ENCODE results near the gene CLPTM1. TPM values are rescaled to one million over a fixed set of nuclear protein-coding genes. Genes with fewer than 3 reads are reported as not detected.

The CLPTM1 gene
- total and polyA plus RNA-seq, 9 of the 15 experiments (the other 6 are each of a cell fraction or from before 2014, with no cell fraction given), result 0.37 to 96.0 (median 27.5) TPM

- TF ChIP-seq CTCF (IDR thresholded peaks at IDR 0.05 in 2 of 3, conservative IDR thresholded peaks at IDR 0.05 in 1 of 3; ENCODE audit: insufficient read depth in 2 of 3, low read depth in 1 of 3, low read length in 3 of 3), result no peak
- no peak for TF ChIP-seq ZNF592 (IDR thresholded peaks at IDR 0.05)
- no peak for TF ChIP-seq ETV5 (CRISPR knock-in tag; IDR thresholded peaks at IDR 0.05; ENCODE audit: low read depth)
- TF ChIP-seq ZNF347 (CRISPR knock-in tag; IDR thresholded peaks at IDR 0.05; ENCODE audit: low read depth), result no peak
- no peak for TF ChIP-seq ZNF79 (CRISPR knock-in tag; IDR thresholded peaks at IDR 0.05; ENCODE audit: low read depth)
- no peak for TF ChIP-seq TCF3 (CRISPR knock-in tag; IDR thresholded peaks at IDR 0.05)
Measured at GRCh38 chr19:45025264-45025663, 70.1 kb downstream of the CLPTM1 start (continued).

All from K562 (cell line).